GM23338 (cell line): ENCODE measurements around the gene SEMA5A. TPM values are rescaled to one million over a fixed set of nuclear protein-coding genes. Genes with fewer than 3 reads are reported as not detected.

Experiments used
- ATAC-seq: fragments of 200-7000 bp; cut with Tn5 transposase; 3 replicates; pipeline ENCODE4 v1.9.1; 2020
- DNase-seq: peaks from one replicate; pipeline ENCODE4 v3.0.0-alpha.2; 2015; ENCODE audit warnings: low spot score
- H2AFZ ChIP-seq: fragments of 200-600 bp; sonication (generic); 2 replicates; pipeline ENCODE4 v1.8.0; 2016; ENCODE audit warnings: antibody characterized with exemption, mild to moderate bottlenecking, moderate library complexity
- H3F3A ChIP-seq: fragments of 200-600 bp; sonication (generic); replicated peaks from 2 replicates; pipeline ENCODE4 v1.8.0; 2017; ENCODE audit warnings: antibody characterized with exemption, mixed run types, low read depth
- H3K27ac ChIP-seq: fragments of 200-600 bp; sonication (generic); 2 replicates; pipeline ENCODE4 v1.6.1; 2016; ENCODE audit warnings: low read depth
- H3K27me3 ChIP-seq: fragments of 200-600 bp; sonication (generic); 2 replicates; pipeline ENCODE4 v1.8.0; 2016; ENCODE audit warnings: mild to moderate bottlenecking, mixed run types, moderate library complexity; ENCODE audit not compliant: insufficient read depth
- H3K36me3 ChIP-seq: fragments of 200-600 bp; sonication (generic); 2 replicates; pipeline ENCODE4 v1.8.0; 2016; ENCODE audit warnings: mild to moderate bottlenecking; ENCODE audit not compliant: insufficient read depth
- H3K4me1 ChIP-seq: fragments of 200-600 bp; sonication (generic); 2 replicates; pipeline ENCODE4 v1.8.0; 2016; ENCODE audit warnings: mild to moderate bottlenecking, moderate library complexity; ENCODE audit not compliant: insufficient read depth
- H3K4me2 ChIP-seq: fragments of 200-600 bp; sonication (generic); 2 replicates; pipeline ENCODE4 v1.7.1; 2017; ENCODE audit warnings: mixed run types
- H3K4me3 ChIP-seq: fragments of 200-600 bp; sonication (generic); 2 replicates; pipeline ENCODE4 v1.6.1; 2016; ENCODE audit warnings: mixed run types
- H3K79me2 ChIP-seq: fragments of 200-600 bp; sonication (generic); replicated peaks from 2 replicates; pipeline ENCODE4 v1.8.0; 2017; ENCODE audit warnings: mild to moderate bottlenecking; ENCODE audit not compliant: insufficient read depth
- H3K9me2 ChIP-seq: fragments of 200-600 bp; sonication (generic); 2 replicates; pipeline ENCODE4 v1.8.0; 2017; ENCODE audit not compliant: insufficient read depth
- H4K20me1 ChIP-seq: fragments of 200-600 bp; sonication (generic); replicated peaks from 2 replicates; pipeline ENCODE4 v1.8.0; 2017; ENCODE audit warnings: mild to moderate bottlenecking; ENCODE audit not compliant: insufficient read depth
- H3K27ac Mint-ChIP-seq: 2 replicates; pipeline ENCODE4 v1.8.0; 2020; ENCODE audit warnings: inconsistent platforms, mild to moderate bottlenecking, moderate library complexity, mixed read lengths
- H3K27me3 Mint-ChIP-seq: 3 replicates; pipeline ENCODE4 v1.8.0; 2022; ENCODE audit warnings: low read depth, mild to moderate bottlenecking, moderate library complexity, mixed read lengths, inconsistent platforms; ENCODE audit not compliant: insufficient read depth, poor library complexity
- H3K36me3 Mint-ChIP-seq: 3 replicates; pipeline ENCODE4 v1.8.0; 2021; ENCODE audit warnings: low read depth, mild to moderate bottlenecking, inconsistent platforms, moderate library complexity, mixed read lengths
- H3K4me1 Mint-ChIP-seq: 3 replicates; pipeline ENCODE4 v1.8.0; 2020; ENCODE audit warnings: mild to moderate bottlenecking, inconsistent platforms, mixed read lengths
- H3K4me3 Mint-ChIP-seq: 3 replicates; pipeline ENCODE4 v1.8.0; 2021; ENCODE audit warnings: moderate library complexity, mild to moderate bottlenecking, inconsistent platforms, mixed read lengths
- H3K9me3 Mint-ChIP-seq: 3 replicates; pipeline ENCODE4 v1.8.0; 2020; ENCODE audit warnings: moderate library complexity, mild to moderate bottlenecking, inconsistent platforms, mixed read lengths
- CTCF ChIP-seq, 2 experiments: fragments of 200-600 bp in 1 of 2; sonication (generic) in 1 of 2; conservative IDR thresholded peaks; 2 replicates each; pipeline versions ENCODE4 v1.5.1 to v1.6.1; 2016 to 2017; ENCODE audit warnings: antibody characterized with exemption in 2 of 2, low read depth in 2 of 2, mild to moderate bottlenecking in 2 of 2, moderate library complexity in 1 of 2
- EZH2 ChIP-seq: fragments of 200-600 bp; sonication (generic); IDR thresholded peaks from one replicate; pipeline ENCODE4 v1.8.0; 2017; ENCODE audit warnings: antibody characterized with exemption, mild to moderate bottlenecking, low read depth; ENCODE audit not compliant: unreplicated experiment
- JUNB ChIP-seq: IDR thresholded peaks from one replicate; pipeline ENCODE4 v1.6.1; 2016; ENCODE audit warnings: antibody characterized with exemption; ENCODE audit not compliant: unreplicated experiment
- POLR2AphosphoS5 ChIP-seq: IDR thresholded peaks from 2 replicates; pipeline ENCODE4 v1.6.1; 2016; ENCODE audit warnings: antibody characterized with exemption, low read depth
- REST ChIP-seq: IDR thresholded peaks from one replicate; pipeline ENCODE4 v1.6.1; 2018; ENCODE audit warnings: antibody characterized with exemption; ENCODE audit not compliant: unreplicated experiment
- STAT1 ChIP-seq: IDR thresholded peaks from one replicate; pipeline ENCODE4 v1.6.1; 2016; ENCODE audit warnings: antibody characterized with exemption; ENCODE audit not compliant: unreplicated experiment
- ZNF114 ChIP-seq: fragments of 250-450 bp; sonication (Bioruptor Pico); IDR thresholded peaks from 2 replicates; pipeline ENCODE4 v1.5.0; 2020; ENCODE audit warnings: mild to moderate bottlenecking, moderate library complexity
- ZNF331 ChIP-seq: fragments of 250-450 bp; sonication (Bioruptor Pico); IDR thresholded peaks from 2 replicates; pipeline ENCODE4 v1.5.0; 2020; ENCODE audit warnings: low read depth, mild to moderate bottlenecking, moderate library complexity
- polyA plus RNA-seq: library from polyadenylated mRNA; unstranded; fragments of >200 nt; fragmentation: Nextera tagmentation; extraction: Ambion mirVana; gene quantifications from 2 replicates; pipeline ENCODE4 v1.2.1, GENCODE V29; 2016
- total RNA-seq: library from RNA; depleted of rRNA; stranded (reverse); fragments of >200 nt; shearing (Covaris generic); gene quantifications from 2 replicates; pipeline ENCODE4 v1.2.3, GENCODE V29; 2014
- TF ChIP-seq, protein P1 (sequence below): fragments of 250-450 bp; sonication (Bioruptor Pico); IDR thresholded peaks from 2 replicates; pipeline ENCODE4 v1.5.0; 2020; ENCODE audit warnings: mild to moderate bottlenecking, moderate library complexity

SEMA5A gene
- total and polyA plus RNA-seq, 2 experiments from 2014 or later: 2.1 to 8.1 TPM

GRCh38 chr5:9168791-9169556, 376.9 kb downstream of the SEMA5A start (continued):
- TF ChIP-seq REST (no peak), EZH2 (no peak)

DNA sequence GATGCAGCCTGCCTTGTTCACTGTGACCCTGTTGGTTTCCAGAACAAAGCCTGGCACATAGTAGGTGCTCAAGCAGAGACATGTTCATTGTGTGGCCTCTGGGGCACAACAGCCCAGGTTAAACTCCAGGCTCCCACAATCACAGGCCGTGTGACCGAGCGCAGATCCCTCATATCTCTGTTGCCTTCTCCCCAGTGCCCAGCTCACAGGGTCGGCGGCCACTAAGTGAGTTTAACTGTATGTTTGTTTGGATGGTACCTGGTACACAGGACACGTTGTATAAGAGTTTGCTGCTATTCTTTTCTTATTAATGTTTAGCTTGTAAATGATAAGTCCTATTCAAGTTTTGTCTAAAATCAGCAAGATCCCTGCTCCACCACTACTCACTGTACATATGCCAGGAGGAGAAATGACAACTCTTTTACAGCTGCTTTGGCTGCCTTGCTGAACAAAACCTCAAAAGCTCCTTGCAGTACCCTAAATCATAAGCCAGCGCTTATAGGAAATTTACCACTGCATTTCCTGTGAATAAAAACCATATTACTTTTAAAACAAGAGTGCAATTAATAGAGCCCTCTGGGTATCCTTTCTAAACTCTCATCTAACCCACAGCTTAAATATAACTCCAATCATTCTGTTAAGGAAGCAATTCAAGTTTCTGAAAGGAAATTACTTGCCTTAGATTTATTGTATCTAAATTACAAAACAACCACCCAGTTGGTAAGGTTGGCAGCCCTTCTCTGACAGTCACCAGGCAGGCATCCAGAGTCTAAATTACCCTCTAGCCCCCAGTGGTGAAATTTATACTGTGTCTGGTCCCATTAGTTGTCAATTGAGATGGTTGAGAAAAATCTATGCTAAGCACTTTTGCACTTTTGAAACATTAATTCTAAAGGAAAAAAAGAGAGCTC, 379.4 kb downstream of the SEMA5A start:
- ATAC-seq (no peak), DNase-seq (no peak)
- Histone ChIP-seq H3K27ac (no peak overlapping the region), H3K79me2 (no peaks in the 10 kb centered on the region), H3K9me2 (peaks cover 6% of the 10 kb centered on the region; the same call in 1 of the 2 replicates), H3K4me1 (peaks cover 12% of the 10 kb centered on the region; the same call in 1 of the 2 replicates), H3F3A (no peaks in the 10 kb centered on the region), H2AFZ (no peak overlapping the region), H3K27me3 (no peaks in the 10 kb centered on the region), H4K20me1 (no peaks in the 10 kb centered on the region), H3K4me3 (no peak overlapping the region), H3K4me2 (no peak overlapping the region), H3K36me3 (no peaks in the 10 kb centered on the region)
- Mint-ChIP-seq H3K36me3 (no peaks in the 10 kb centered on the region), H3K4me1 (peaks cover 26% of the 10 kb centered on the region), H3K4me3 (no peak overlapping the region), H3K27me3 (peaks cover 1% of the 10 kb centered on the region), H3K27ac (no peak overlapping the region), H3K9me3 (no peaks in the 10 kb centered on the region)
- no peak for TF ChIP-seq ZNF114 (CRISPR knock-in tag)
- no peak for TF ChIP-seq CTCF (conservative IDR thresholded peaks at IDR 0.05; ENCODE audit: low read depth in 2 of 2)
- TF ChIP-seq ZNF331 (CRISPR knock-in tag): no peak
- no peak for TF ChIP-seq JUNB
- TF ChIP-seq STAT1: no peak
- TF ChIP-seq, protein P1, sequence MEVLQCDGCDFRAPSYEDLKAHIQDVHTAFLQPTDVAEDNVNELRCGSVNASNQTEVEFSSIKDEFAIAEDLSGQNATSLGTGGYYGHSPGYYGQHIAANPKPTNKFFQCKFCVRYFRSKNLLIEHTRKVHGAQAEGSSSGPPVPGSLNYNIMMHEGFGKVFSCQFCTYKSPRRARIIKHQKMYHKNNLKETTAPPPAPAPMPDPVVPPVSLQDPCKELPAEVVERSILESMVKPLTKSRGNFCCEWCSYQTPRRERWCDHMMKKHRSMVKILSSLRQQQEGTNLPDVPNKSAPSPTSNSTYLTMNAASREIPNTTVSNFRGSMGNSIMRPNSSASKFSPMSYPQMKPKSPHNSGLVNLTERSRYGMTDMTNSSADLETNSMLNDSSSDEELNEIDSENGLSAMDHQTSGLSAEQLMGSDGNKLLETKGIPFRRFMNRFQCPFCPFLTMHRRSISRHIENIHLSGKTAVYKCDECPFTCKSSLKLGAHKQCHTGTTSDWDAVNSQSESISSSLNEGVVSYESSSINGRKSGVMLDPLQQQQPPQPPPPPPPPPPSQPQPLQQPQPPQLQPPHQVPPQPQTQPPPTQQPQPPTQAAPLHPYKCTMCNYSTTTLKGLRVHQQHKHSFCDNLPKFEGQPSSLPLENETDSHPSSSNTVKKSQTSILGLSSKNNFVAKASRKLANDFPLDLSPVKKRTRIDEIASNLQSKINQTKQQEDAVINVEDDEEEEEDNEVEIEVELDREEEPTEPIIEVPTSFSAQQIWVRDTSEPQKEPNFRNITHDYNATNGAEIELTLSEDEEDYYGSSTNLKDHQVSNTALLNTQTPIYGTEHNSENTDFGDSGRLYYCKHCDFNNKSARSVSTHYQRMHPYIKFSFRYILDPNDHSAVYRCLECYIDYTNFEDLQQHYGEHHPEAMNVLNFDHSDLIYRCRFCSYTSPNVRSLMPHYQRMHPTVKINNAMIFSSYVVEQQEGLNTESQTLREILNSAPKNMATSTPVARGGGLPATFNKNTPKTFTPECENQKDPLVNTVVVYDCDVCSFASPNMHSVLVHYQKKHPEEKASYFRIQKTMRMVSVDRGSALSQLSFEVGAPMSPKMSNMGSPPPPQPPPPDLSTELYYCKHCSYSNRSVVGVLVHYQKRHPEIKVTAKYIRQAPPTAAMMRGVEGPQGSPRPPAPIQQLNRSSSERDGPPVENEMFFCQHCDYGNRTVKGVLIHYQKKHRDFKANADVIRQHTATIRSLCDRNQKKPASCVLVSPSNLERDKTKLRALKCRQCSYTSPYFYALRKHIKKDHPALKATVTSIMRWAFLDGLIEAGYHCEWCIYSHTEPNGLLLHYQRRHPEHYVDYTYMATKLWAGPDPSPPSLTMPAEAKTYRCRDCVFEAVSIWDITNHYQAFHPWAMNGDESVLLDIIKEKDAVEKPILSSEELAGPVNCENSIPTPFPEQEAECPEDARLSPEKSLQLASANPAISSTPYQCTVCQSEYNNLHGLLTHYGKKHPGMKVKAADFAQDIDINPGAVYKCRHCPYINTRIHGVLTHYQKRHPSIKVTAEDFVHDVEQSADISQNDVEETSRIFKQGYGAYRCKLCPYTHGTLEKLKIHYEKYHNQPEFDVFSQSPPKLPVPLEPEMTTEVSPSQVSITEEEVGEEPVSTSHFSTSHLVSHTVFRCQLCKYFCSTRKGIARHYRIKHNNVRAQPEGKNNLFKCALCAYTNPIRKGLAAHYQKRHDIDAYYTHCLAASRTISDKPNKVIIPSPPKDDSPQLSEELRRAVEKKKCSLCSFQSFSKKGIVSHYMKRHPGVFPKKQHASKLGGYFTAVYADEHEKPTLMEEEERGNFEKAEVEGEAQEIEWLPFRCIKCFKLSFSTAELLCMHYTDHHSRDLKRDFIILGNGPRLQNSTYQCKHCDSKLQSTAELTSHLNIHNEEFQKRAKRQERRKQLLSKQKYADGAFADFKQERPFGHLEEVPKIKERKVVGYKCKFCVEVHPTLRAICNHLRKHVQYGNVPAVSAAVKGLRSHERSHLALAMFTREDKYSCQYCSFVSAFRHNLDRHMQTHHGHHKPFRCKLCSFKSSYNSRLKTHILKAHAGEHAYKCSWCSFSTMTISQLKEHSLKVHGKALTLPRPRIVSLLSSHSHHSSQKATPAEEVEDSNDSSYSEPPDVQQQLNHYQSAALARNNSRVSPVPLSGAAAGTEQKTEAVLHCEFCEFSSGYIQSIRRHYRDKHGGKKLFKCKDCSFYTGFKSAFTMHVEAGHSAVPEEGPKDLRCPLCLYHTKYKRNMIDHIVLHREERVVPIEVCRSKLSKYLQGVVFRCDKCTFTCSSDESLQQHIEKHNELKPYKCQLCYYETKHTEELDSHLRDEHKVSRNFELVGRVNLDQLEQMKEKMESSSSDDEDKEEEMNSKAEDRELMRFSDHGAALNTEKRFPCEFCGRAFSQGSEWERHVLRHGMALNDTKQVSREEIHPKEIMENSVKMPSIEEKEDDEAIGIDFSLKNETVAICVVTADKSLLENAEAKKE: no peak
- no peak for TF ChIP-seq POLR2AphosphoS5
- TF ChIP-seq EZH2: no peak
